ENCODE data around the gene JMJD8.

JMJD8 gene

GRCh38 chr16:722835-723633, 38.9 kb upstream of the JMJD8 start:
- H2AFZ ChIP-seq (ENCODE audit: low read length): no peak overlapping the region
- no peak overlapping the region for H3K27ac ChIP-seq (ENCODE audit: low read length)
- peaks cover 6% of the 10 kb centered on the region; the same call in 1 of the 2 replicates for H3K27me3 ChIP-seq (replicated peaks; ENCODE audit: insufficient read depth, low read length)
- no peaks in the 10 kb centered on the region for H3K9me3 ChIP-seq (replicated peaks; ENCODE audit: insufficient read depth, low read length)
- H3K9ac ChIP-seq (ENCODE audit: low read length): no peak overlapping the region
- no peak overlapping the region for H3K4me3 ChIP-seq (ENCODE audit: low read length)
- H3K79me2 ChIP-seq (ENCODE audit: low read length): peaks cover 9% of the 10 kb centered on the region; the same call in 1 of the 2 replicates
- H4K20me1 ChIP-seq (ENCODE audit: insufficient read depth, low read length): no peaks in the 10 kb centered on the region
- no peaks in the 10 kb centered on the region for H3K36me3 ChIP-seq (replicated peaks; ENCODE audit: insufficient read depth, low read length)
- TF ChIP-seq CTCF (IDR thresholded peaks at IDR 0.05; ENCODE audit: low read length) (no peak), EZH2phosphoT487 (IDR thresholded peaks at IDR 0.05; ENCODE audit: low read length) (no peak), EZH2 (optimal IDR thresholded peaks at IDR 0.05; ENCODE audit: low read depth, low read length) (no peak)
- no peaks in the 10 kb centered on the region for H3K9me2 ChIP-seq (replicated peaks; ENCODE audit: insufficient read depth, low read length)
- H3F3A ChIP-seq (ENCODE audit: insufficient read depth, low read length): peaks cover 23% of the 10 kb centered on the region; the same call in 1 of the 2 replicates
- DNase-seq: no peak
- no peak overlapping the region for H3K4me2 ChIP-seq (ENCODE audit: low read depth, low read length)
- peaks cover 9% of the 10 kb centered on the region for H3K4me1 ChIP-seq (ENCODE audit: low read length)

- Histone ChIP-seq H3K9me3 (replicated peaks; ENCODE audit: insufficient read depth, low read length) (no peaks in the 10 kb centered on the region), H2AFZ (ENCODE audit: low read length) (no peak overlapping the region), H3K9ac (ENCODE audit: low read length) (no peak overlapping the region), H3K4me2 (ENCODE audit: low read depth, low read length) (peak overlapping the region; percentile 61), H3K27me3 (replicated peaks; ENCODE audit: insufficient read depth, low read length) (peaks cover 17% of the 10 kb centered on the region), H3K9me2 (replicated peaks; ENCODE audit: insufficient read depth, low read length) (no peaks in the 10 kb centered on the region), H3K4me1 (ENCODE audit: low read length) (peaks cover 9% of the 10 kb centered on the region), H4K20me1 (ENCODE audit: insufficient read depth, low read length) (no peaks in the 10 kb centered on the region), H3K79me2 (ENCODE audit: low read length) (peaks cover 9% of the 10 kb centered on the region; the same call in 1 of the 2 replicates), H3K27ac (ENCODE audit: low read length) (no peak overlapping the region; the same call in 1 of the 2 replicates), H3F3A (ENCODE audit: insufficient read depth, low read length) (peaks cover 17% of the 10 kb centered on the region; the same call in 1 of the 2 replicates), H3K4me3 (ENCODE audit: low read length) (peak overlapping the region; percentile 42), H3K36me3 (replicated peaks; ENCODE audit: insufficient read depth, low read length) (no peaks in the 10 kb centered on the region)
- no peak for DNase-seq
- TF ChIP-seq CTCF (IDR thresholded peaks at IDR 0.05; ENCODE audit: low read length): no peak
Measured at GRCh38 chr16:721765-722540, 37.8 kb upstream of the JMJD8 start.

- Histone ChIP-seq H3K27ac (ENCODE audit: low read length) (peak within 1 kb of the TSS; percentile 74), H3K9me2 (replicated peaks; ENCODE audit: insufficient read depth, low read length) (no peaks in the 10 kb centered on the region), H3K4me3 (ENCODE audit: low read length) (peak within 1 kb of the TSS; percentile 95), H3K9me3 (replicated peaks; ENCODE audit: insufficient read depth, low read length) (no peaks in the 10 kb centered on the region), H3K4me1 (ENCODE audit: low read length) (peaks cover 9% of the 10 kb centered on the region; the same call in 1 of the 2 replicates), H3F3A (ENCODE audit: insufficient read depth, low read length) (peaks cover 13% of the 10 kb centered on the region; the same call in 1 of the 2 replicates), H3K9ac (ENCODE audit: low read length) (peak within 1 kb of the TSS; percentile 87), H3K79me2 (ENCODE audit: low read length) (peaks cover 9% of the 10 kb centered on the region; the same call in 1 of the 2 replicates), H3K4me2 (ENCODE audit: low read depth, low read length) (peak within 1 kb of the TSS; percentile 95), H2AFZ (ENCODE audit: low read length) (peak within 1 kb of the TSS; percentile 91), H3K36me3 (replicated peaks; ENCODE audit: insufficient read depth, low read length) (no peaks in the 10 kb centered on the region), H4K20me1 (ENCODE audit: insufficient read depth, low read length) (no peaks in the 10 kb centered on the region), H3K27me3 (replicated peaks; ENCODE audit: insufficient read depth, low read length) (peaks cover 25% of the 10 kb centered on the region)
- TF ChIP-seq EZH2phosphoT487 (IDR thresholded peaks at IDR 0.05; ENCODE audit: low read length) (no peak), EZH2 (optimal IDR thresholded peaks at IDR 0.05; ENCODE audit: low read depth, low read length) (no peak), CTCF (IDR thresholded peaks at IDR 0.05; ENCODE audit: low read length) (no peak)
- DNase-seq: peak; percentile 94
Measured at GRCh38 chr16:720990-721764, 37.0 kb upstream of the JMJD8 start, which contains the start of gene ANTKMT. ANTKMT (plus strand) TSS chr16:721146; CDS start chr16:721275, 129 bp downstream.

Measured in MM.1S (cell line).